BJ (cell line): ENCODE results near the gene DYDC1. TPM values are rescaled to one million over a fixed set of nuclear protein-coding genes. Genes with fewer than 3 reads are reported as not detected.
"Not testable (repeated sequence)": the region's sequence is repeated elsewhere in the genome, so short reads cannot be mapped to it uniquely, and the experiment has no call there.

Experiments
- CTCF ChIA-PET: fragments of 350-600 bp; formaldehyde crosslinking; extraction: SDS; loops from one replicate; lab custom pipeline; 2021; ENCODE audit warnings: antibody characterized with exemption, inconsistent platforms; lab: Yijun Ruan, JAX
- POLR2A ChIA-PET: fragments of 300-600 bp; sonication (Branson Sonifier 250); formaldehyde crosslinking; extraction: SDS; loops from one replicate; lab custom pipeline; 2021; ENCODE audit warnings: antibody characterized with exemption; lab: Charles Lee
- DNase-seq: peaks from one replicate; pipeline ENCODE4 v3.0.0-alpha.2; 2011; ENCODE audit warnings: low read depth
- H3K27me3 ChIP-seq: 2 replicates; pipeline ENCODE4 v1.6.0; 2011; ENCODE audit warnings: low read length; ENCODE audit not compliant: control insufficient read depth, insufficient read depth
- H3K36me3 ChIP-seq: 2 replicates; pipeline ENCODE4 v1.5.1; 2011; ENCODE audit warnings: low read length; ENCODE audit not compliant: control insufficient read depth, insufficient read depth
- H3K4me3 ChIP-seq: 2 replicates; pipeline ENCODE4 v1.5.1; 2011; ENCODE audit warnings: low read depth, mild to moderate bottlenecking, control low read depth, low read length
- CTCF ChIP-seq: IDR thresholded peaks from 2 replicates; pipeline ENCODE4 v1.5.1; 2011; ENCODE audit warnings: low read depth, mild to moderate bottlenecking, control low read depth, inconsistent platforms, low read length, moderate library complexity; ENCODE audit not compliant: insufficient read depth
- polyA plus RNA-seq: library from polyadenylated mRNA; depleted of rRNA; stranded (reverse); fragments of >200 nt; gene quantifications from 2 replicates; pipeline ENCODE4 v1.2.3, GENCODE V29; 2011

DYDC1 gene
- polyA plus RNA-seq, 1 experiment: not detected

GRCh38 chr10:80313523-80313922, 43.0 kb downstream of the DYDC1 start:
- H3K27me3 ChIP-seq: no peaks in the 10 kb centered on the region
- no peak overlapping the region for H3K4me3 ChIP-seq
- DNase-seq: no peak
- no peak for TF ChIP-seq CTCF
- CTCF ChIA-PET: no interaction called here
- POLR2A ChIA-PET: no interaction called here
- H3K36me3 ChIP-seq: no peaks in the 10 kb centered on the region

GRCh38 chr10:80305989-80306388, 50.6 kb downstream of the DYDC1 start:
- POLR2A ChIA-PET, DNase-seq, H3K27me3 ChIP-seq, H3K4me3 ChIP-seq, CTCF ChIA-PET, H3K36me3 ChIP-seq: not testable (repeated sequence)

GRCh38 chr10:80296942-80297341, 59.6 kb downstream of the DYDC1 start:
- ChIA-PET POLR2A (no interaction called here), CTCF (no interaction called here)
- H3K36me3 ChIP-seq: no peaks in the 10 kb centered on the region
- no peak for DNase-seq
- no peak for TF ChIP-seq CTCF
- H3K27me3 ChIP-seq: no peaks in the 10 kb centered on the region
- no peak overlapping the region for H3K4me3 ChIP-seq

DNA sequence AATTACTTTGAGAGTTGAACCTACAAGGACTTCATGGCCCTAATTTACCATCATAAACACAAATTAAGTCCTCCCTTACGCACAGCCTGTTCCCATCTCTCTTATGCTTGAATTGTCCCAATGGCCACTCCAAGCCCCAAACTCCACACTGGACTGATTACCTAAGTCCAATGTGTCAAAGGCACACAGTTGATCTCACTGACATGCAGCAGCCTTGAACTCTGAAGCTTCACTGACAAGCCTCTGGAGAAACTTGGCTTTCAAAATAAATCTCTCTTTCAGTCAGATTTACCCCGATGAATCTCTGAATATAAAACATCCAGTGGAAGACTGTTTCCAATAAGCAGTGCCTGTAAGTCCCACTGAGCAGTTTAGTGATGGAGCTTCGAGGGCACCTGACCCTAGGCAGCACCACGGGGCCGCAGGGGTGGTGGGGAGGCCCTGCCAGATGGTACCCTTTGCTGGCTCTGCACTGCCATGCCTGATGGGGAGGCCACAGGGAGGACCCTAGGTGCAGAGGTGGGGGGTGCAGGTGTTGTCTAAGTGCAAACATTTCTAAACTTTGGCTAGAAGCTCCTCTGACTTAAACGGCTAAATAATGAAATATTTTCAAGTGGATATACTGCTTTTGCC, 63.8 kb downstream of the DYDC1 start:
- Histone ChIP-seq H3K4me3 (no peak overlapping the region), H3K27me3 (no peaks in the 10 kb centered on the region; the same call in 1 of the 2 replicates), H3K36me3 (no peaks in the 10 kb centered on the region)
- DNase-seq: no peak
- TF ChIP-seq CTCF: no peak
- CTCF ChIA-PET: no interaction called here
- POLR2A ChIA-PET: no interaction called here

DNA sequence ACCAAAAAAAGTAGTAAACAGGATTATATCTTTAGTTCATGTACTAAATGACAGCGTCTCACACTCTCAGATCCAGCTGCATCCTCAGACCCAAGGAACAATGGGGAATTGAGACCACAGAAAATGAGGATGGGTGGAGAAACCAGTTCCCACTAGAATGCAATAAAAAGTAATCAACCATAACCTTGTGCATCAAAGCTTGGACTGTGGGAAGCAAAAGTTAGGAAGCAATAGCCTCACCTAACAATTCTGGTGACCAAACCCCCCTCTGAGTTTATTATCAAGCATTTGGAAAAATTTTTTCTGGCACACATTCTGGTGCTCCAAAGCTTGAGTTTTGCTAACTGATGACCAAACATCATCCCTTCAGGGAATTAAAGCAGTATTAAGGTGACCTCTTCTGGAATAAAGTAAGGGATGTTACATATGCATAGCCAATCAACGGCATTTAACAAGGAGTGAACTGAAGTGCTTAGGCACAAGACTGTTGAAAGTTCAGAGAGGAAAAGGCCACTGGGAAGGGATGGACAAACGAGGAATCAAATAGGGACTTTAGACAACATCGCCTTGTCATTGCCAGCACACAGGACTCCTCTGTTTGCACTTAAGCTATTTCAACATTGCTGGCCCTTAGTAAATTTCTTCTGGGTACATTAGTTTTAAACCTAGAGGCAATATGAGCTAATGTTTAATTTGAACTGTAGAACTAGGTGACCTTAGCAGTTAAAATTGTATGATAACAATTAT, 65.9 kb downstream of the DYDC1 start:
- TF ChIP-seq CTCF: no peak

More for the DNA sequence above, 65.9 kb downstream of the DYDC1 start:
- ChIA-PET CTCF (no interaction called here), POLR2A (no interaction called here)
- no peak for DNase-seq
- H3K36me3 ChIP-seq: no peaks in the 10 kb centered on the region
- H3K4me3 ChIP-seq: no peak overlapping the region
- H3K27me3 ChIP-seq: no peaks in the 10 kb centered on the region; the same call in 1 of the 2 replicates
